GM23248 (cell line): ENCODE results near the gene XXYLT1. TPM values are rescaled to one million over a fixed set of nuclear protein-coding genes. Genes with fewer than 3 reads are reported as not detected.

ENCODE experiments used
- DNase-seq: peaks from one replicate; pipeline ENCODE4 v3.0.0-alpha.2; 2015
- H2AFZ ChIP-seq: fragments of 200-600 bp; sonication (generic); 2 replicates; pipeline ENCODE4 v1.6.1; 2016; ENCODE audit warnings: antibody characterized with exemption
- H3F3A ChIP-seq: fragments of 200-600 bp; sonication (generic); 2 replicates; pipeline ENCODE4 v1.6.1; 2016; ENCODE audit warnings: mild to moderate bottlenecking, antibody characterized with exemption, mixed run types; ENCODE audit not compliant: insufficient read depth
- H3K27ac ChIP-seq: fragments of 200-600 bp; sonication (generic); 2 replicates; pipeline ENCODE4 v1.5.1; 2016; ENCODE audit warnings: mild to moderate bottlenecking
- H3K27me3 ChIP-seq: fragments of 200-600 bp; sonication (generic); replicated peaks from 2 replicates; pipeline ENCODE4 v1.6.1; 2016; ENCODE audit warnings: mild to moderate bottlenecking; ENCODE audit not compliant: insufficient read depth
- H3K36me3 ChIP-seq: fragments of 200-600 bp; sonication (generic); 2 replicates; pipeline ENCODE4 v1.6.1; 2016; ENCODE audit warnings: low read depth, mild to moderate bottlenecking
- H3K4me1 ChIP-seq: fragments of 200-600 bp; sonication (generic); 2 replicates; pipeline ENCODE4 v1.6.1; 2016; ENCODE audit warnings: mild to moderate bottlenecking; ENCODE audit not compliant: insufficient read depth
- H3K4me2 ChIP-seq: fragments of 200-600 bp; sonication (generic); one replicate; pipeline ENCODE4 v1.6.1; 2016; ENCODE audit warnings: mild to moderate bottlenecking; ENCODE audit not compliant: unreplicated experiment
- H3K4me3 ChIP-seq: fragments of 200-600 bp; sonication (generic); 2 replicates; pipeline ENCODE4 v1.5.1; 2016; ENCODE audit warnings: mild to moderate bottlenecking
- H3K79me2 ChIP-seq: fragments of 200-600 bp; sonication (generic); 2 replicates; pipeline ENCODE4 v1.6.1; 2016; ENCODE audit warnings: mild to moderate bottlenecking; ENCODE audit not compliant: insufficient read depth
- H3K9ac ChIP-seq: fragments of 200-600 bp; sonication (generic); 2 replicates; pipeline ENCODE4 v1.6.1; 2016; ENCODE audit warnings: mild to moderate bottlenecking
- H3K9me2 ChIP-seq: fragments of 200-600 bp; sonication (generic); 2 replicates; pipeline ENCODE4 v1.6.1; 2016; ENCODE audit warnings: mixed run types, mild to moderate bottlenecking, moderate library complexity; ENCODE audit not compliant: insufficient read depth
- H3K9me3 ChIP-seq: fragments of 200-600 bp; sonication (generic); one replicate; pipeline ENCODE4 v1.6.1; 2017; ENCODE audit warnings: low read depth
- H4K20me1 ChIP-seq: fragments of 200-600 bp; sonication (generic); 2 replicates; pipeline ENCODE4 v1.6.0; 2016; ENCODE audit not compliant: insufficient read depth
- EZH2 ChIP-seq: fragments of 200-600 bp; sonication (generic); IDR thresholded peaks from 2 replicates; pipeline ENCODE4 v1.6.1; 2018; ENCODE audit warnings: antibody characterized with exemption, mild to moderate bottlenecking; ENCODE audit not compliant: insufficient read depth, poor library complexity, severe bottlenecking
- EZH2phosphoT487 ChIP-seq: fragments of 200-600 bp; sonication (generic); IDR thresholded peaks from 2 replicates; pipeline ENCODE4 v1.6.1; 2018; ENCODE audit warnings: antibody characterized with exemption, moderate library complexity, mild to moderate bottlenecking, low read depth; ENCODE audit not compliant: insufficient read depth
- WGBS, 2 experiments: methylation state at CpG; one replicate each; pipeline ENCODE4 v1.1.6; 2015 to 2017; ENCODE audit warnings: low lambda C conversion rate in 2 of 2, low coverage in 1 of 2; ENCODE audit errors: missing lambda C conversion rate in 2 of 2; 5-methylcytosine and 5-hydroxymethylcytosine counted together
- in situ Hi-C: fragments of 300-500 bp; cut with MboI; formaldehyde crosslinking; loops from 2 replicates; pipeline ENCODE4 v1.15.0; 2020
- polyA plus RNA-seq: library from polyadenylated mRNA; unstranded; fragments of >200 nt; fragmentation: Nextera tagmentation; extraction: Ambion mirVana; gene quantifications from 2 replicates; pipeline ENCODE4 v1.2.1, GENCODE V29; 2016
- total RNA-seq: library from RNA; depleted of rRNA; stranded (reverse); fragments of >200 nt; shearing (Covaris generic); gene quantifications from 2 replicates; pipeline ENCODE4 v1.2.3, GENCODE V29; 2014

XXYLT1 gene
- total and polyA plus RNA-seq, 2 experiments from 2014 or later, result 22.8 to 44.7 TPM

DNA sequence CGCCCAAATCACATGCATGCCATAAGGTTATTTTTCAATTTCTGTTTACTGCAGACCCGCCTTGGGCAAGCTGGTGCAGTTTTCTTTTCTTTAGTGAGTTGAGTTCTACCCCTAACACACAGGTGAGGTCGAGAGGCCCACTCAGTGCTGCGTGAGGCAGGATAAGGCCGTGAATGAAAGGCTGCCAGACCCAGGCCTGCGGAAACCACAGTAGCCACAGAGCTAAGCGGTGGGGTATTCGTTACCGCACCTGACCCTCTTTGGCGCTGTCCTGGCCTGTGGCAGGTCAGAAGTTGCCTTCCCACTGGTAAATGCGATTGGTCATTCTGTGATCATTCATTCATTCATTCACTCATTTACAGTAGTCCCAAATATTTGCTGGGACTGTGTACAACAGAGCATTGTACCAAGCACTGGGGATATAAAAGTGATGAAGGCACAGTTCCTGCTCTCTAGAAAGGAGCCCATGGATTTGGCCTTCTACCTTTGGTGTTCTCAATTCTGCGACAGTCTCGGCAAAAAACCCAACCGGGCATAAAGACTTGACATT is 144.8 kb downstream of the XXYLT1 start:
- Histone ChIP-seq H4K20me1 (no peaks in the 10 kb centered on the region), H3K9ac (no peak overlapping the region), H3K4me3 (no peak overlapping the region), H3K36me3 (no peaks in the 10 kb centered on the region), H3K27ac (no peak overlapping the region), H3K9me3 (no peaks in the 10 kb centered on the region), H2AFZ (no peak overlapping the region), H3K9me2 (no peaks in the 10 kb centered on the region), H3K79me2 (no peaks in the 10 kb centered on the region), H3K27me3 (no peaks in the 10 kb centered on the region), H3K4me1 (no peaks in the 10 kb centered on the region), H3F3A (no peaks in the 10 kb centered on the region), H3K4me2 (no peak overlapping the region)
- in situ Hi-C loops, result no loop called here
- WGBS, 2 experiments, result 96 to 98% methylated on average over 14 of the region's 14 CpGs
- TF ChIP-seq EZH2phosphoT487, result no peak
- TF ChIP-seq EZH2, result no peak
- no peak for DNase-seq

DNA sequence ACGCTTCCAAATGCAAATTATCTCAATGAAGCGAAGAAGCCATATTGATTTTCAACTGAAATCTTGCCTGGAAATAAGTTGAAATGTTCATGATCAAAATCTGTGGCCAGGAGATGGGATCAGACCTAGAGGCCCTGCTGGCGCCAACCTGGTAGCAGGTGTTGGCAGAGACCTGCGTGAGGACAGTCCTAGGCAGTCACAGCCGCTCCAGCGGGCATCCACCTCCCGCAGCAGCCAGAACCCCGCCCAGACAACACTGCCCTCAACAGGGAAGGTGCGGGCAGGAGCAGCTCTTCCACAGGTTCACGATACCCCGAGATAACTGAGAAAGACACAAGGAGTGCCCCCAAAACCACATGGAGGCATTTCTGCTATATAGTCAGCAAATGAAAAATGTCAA is 145.3 kb downstream of the XXYLT1 start:
- no peak overlapping the region for H2AFZ ChIP-seq
- TF ChIP-seq EZH2 (no peak), EZH2phosphoT487 (no peak)
- H3K9me2 ChIP-seq, result no peaks in the 10 kb centered on the region
- H3K4me2 ChIP-seq, result no peak overlapping the region
- no peaks in the 10 kb centered on the region for H3K79me2 ChIP-seq
- H3K27ac ChIP-seq, result no peak overlapping the region
- no peaks in the 10 kb centered on the region for H4K20me1 ChIP-seq
- in situ Hi-C loops, result no loop called here
- no peak for DNase-seq
- 98 to 99% methylated on average over 11 of the region's 11 CpGs for WGBS, 2 experiments
- H3K9me3 ChIP-seq, result no peaks in the 10 kb centered on the region
- no peak overlapping the region for H3K4me3 ChIP-seq
- no peaks in the 10 kb centered on the region for H3K27me3 ChIP-seq
- no peaks in the 10 kb centered on the region for H3F3A ChIP-seq
- H3K36me3 ChIP-seq, result no peaks in the 10 kb centered on the region
- no peak overlapping the region for H3K9ac ChIP-seq
- no peaks in the 10 kb centered on the region for H3K4me1 ChIP-seq

- in situ Hi-C loops, result loop anchor here (25.0 kb wide), 1 partner anchor 388 kb away; no protein-coding TSS in a partner anchor
- H3K9me2 ChIP-seq, result no peaks in the 10 kb centered on the region
Measured at GRCh38 chr3:195124378-195124992, 146.5 kb downstream of the XXYLT1 start.

DNA sequence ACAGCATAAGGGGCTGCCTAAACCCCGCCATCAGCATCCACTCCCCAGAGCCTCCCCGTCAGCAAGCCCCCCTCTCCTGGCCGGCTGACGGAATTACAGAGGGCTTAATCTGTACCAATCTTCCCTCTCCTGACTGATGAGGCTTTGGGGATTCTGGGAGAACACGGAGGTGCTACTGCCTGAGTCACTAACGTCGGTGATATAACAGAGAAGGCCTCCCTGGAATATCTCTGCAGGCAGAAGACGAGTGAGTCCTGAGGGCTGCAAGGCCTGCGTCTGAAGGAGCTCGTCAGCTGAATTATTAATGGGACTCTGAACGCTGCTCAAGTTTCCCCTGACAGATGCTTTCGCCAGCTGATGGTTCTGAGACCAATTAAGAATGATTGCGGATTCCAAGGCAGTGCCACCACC is 147.7 kb downstream of the XXYLT1 start:
- H3K27me3 ChIP-seq, result no peaks in the 10 kb centered on the region
- no peaks in the 10 kb centered on the region for H3K9me2 ChIP-seq
- H3F3A ChIP-seq, result no peaks in the 10 kb centered on the region
- peak; percentile 60 for DNase-seq
- no peak overlapping the region for H3K9ac ChIP-seq
- H3K79me2 ChIP-seq, result no peaks in the 10 kb centered on the region
- in situ Hi-C loops, result loop anchor here (25.0 kb wide), 1 partner anchor 389 kb away; no protein-coding TSS in a partner anchor
- H4K20me1 ChIP-seq, result no peaks in the 10 kb centered on the region
- WGBS, 2 experiments, result 28 to 30% methylated on average over 12 to 13 of the region's 13 CpGs
- H3K4me1 ChIP-seq, result no peaks in the 10 kb centered on the region
- no peak overlapping the region for H3K27ac ChIP-seq
- no peaks in the 10 kb centered on the region for H3K9me3 ChIP-seq
- no peak overlapping the region for H3K4me3 ChIP-seq
- no peaks in the 10 kb centered on the region for H3K36me3 ChIP-seq
- TF ChIP-seq EZH2 (no peak), EZH2phosphoT487 (no peak)
- no peak overlapping the region for H2AFZ ChIP-seq
- no peak overlapping the region for H3K4me2 ChIP-seq

More at GRCh38 chr3:195124378-195124992, 146.5 kb downstream of the XXYLT1 start:
- no peak overlapping the region for H2AFZ ChIP-seq
- H4K20me1 ChIP-seq, result no peaks in the 10 kb centered on the region
- no peaks in the 10 kb centered on the region for H3K4me1 ChIP-seq
- H3K36me3 ChIP-seq, result no peaks in the 10 kb centered on the region
- TF ChIP-seq EZH2 (no peak), EZH2phosphoT487 (no peak)
- no peaks in the 10 kb centered on the region for H3K9me3 ChIP-seq
- no peaks in the 10 kb centered on the region for H3F3A ChIP-seq
- no peaks in the 10 kb centered on the region for H3K79me2 ChIP-seq
- DNase-seq, result no peak
- no peaks in the 10 kb centered on the region for H3K27me3 ChIP-seq
- H3K27ac ChIP-seq, result no peak overlapping the region
- H3K4me2 ChIP-seq, result no peak overlapping the region
- H3K9ac ChIP-seq, result no peak overlapping the region
- 49 to 54% methylated on average over 18 of the region's 18 CpGs for WGBS, 2 experiments
- H3K4me3 ChIP-seq, result no peak overlapping the region
